Naive thymus-derived CD4-positive, alpha-beta T cell (primary cell): ENCODE data around the gene PLA2G15. TPM values are rescaled to one million over a fixed set of nuclear protein-coding genes. Genes with fewer than 3 reads are reported as not detected.

ENCODE experiments used
- ATAC-seq: fragments of 150-1000 bp; cut with Tn5 transposase; 2 replicates; pipeline ENCODE4 v1.10.0; 2021; ENCODE audit warnings: mild to moderate bottlenecking, moderate library complexity
- CTCF ChIA-PET: fragments of 350-600 bp; sonication (Branson Sonifier 250); formaldehyde crosslinking; loops from one replicate; lab custom pipeline; 2021; ENCODE audit warnings: antibody characterized with exemption; lab: Charles Lee
- POLR2A ChIA-PET: fragments of 350-600 bp; sonication (Branson Sonifier 250); formaldehyde crosslinking; loops from one replicate; lab custom pipeline; 2021; ENCODE audit warnings: antibody characterized with exemption, inconsistent platforms; lab: Charles Lee
- DNase-seq, 9 donors: peaks; one replicate each; pipeline versions ENCODE4 v3.0.0 to v3.0.0-alpha.2; 2020 to 2022; ENCODE audit warnings: mixed read lengths in 1 of 9
- H3K27ac ChIP-seq: one replicate; pipeline ENCODE4 v1.7.0; 2013; ENCODE audit warnings: mild to moderate bottlenecking, low read depth, low read length, moderate library complexity
- H3K27me3 ChIP-seq, 2 donors: one replicate each; pipeline ENCODE4 v1.7.0; 2013; ENCODE audit warnings: low read length in 2 of 2, mild to moderate bottlenecking in 2 of 2, moderate library complexity in 2 of 2; ENCODE audit not compliant: control insufficient read depth in 2 of 2, insufficient read depth in 2 of 2
- H3K36me3 ChIP-seq, 3 experiments: 1 replicate in 2 of 3; 2 replicates in 1 of 3; pipeline ENCODE4 v1.7.0; 2013; ENCODE audit warnings: low read length in 3 of 3, mild to moderate bottlenecking in 3 of 3, moderate library complexity in 1 of 3; ENCODE audit not compliant: insufficient read depth in 3 of 3, control insufficient read depth in 2 of 3
- H3K4me1 ChIP-seq, 2 donors: one replicate each; pipeline ENCODE4 v1.7.0; 2013; ENCODE audit warnings: low read length in 2 of 2, mild to moderate bottlenecking in 2 of 2, moderate library complexity in 1 of 2; ENCODE audit not compliant: control insufficient read depth in 2 of 2, insufficient read depth in 2 of 2
- H3K4me3 ChIP-seq: 2 replicates; pipeline ENCODE4 v1.7.0; 2013; ENCODE audit warnings: mild to moderate bottlenecking, low read length
- H3K9me3 ChIP-seq, 3 experiments: 1 replicate in 2 of 3; 2 replicates in 1 of 3; pipeline ENCODE4 v1.7.0; 2013; ENCODE audit warnings: low read length in 3 of 3; ENCODE audit not compliant: control insufficient read depth in 2 of 3
- H3K27ac Mint-ChIP-seq, 9 donors: one replicate each; pipeline ENCODE4 v1.8.0; 2020 to 2022; ENCODE audit warnings: mixed read lengths in 9 of 9, mild to moderate bottlenecking in 8 of 9, moderate library complexity in 5 of 9, inconsistent platforms in 2 of 9
- H3K27me3 Mint-ChIP-seq, 5 donors: one replicate each; pipeline ENCODE4 v1.8.0; 2021 to 2022; ENCODE audit warnings: mixed read lengths in 5 of 5, mild to moderate bottlenecking in 1 of 5
- H3K36me3 Mint-ChIP-seq, 5 donors: one replicate each; pipeline ENCODE4 v1.8.0; 2020 to 2022; ENCODE audit warnings: mixed read lengths in 5 of 5, mild to moderate bottlenecking in 3 of 5, inconsistent platforms in 1 of 5
- H3K4me1 Mint-ChIP-seq, 7 donors: one replicate each; pipeline ENCODE4 v1.8.0; 2020 to 2022; ENCODE audit warnings: mixed read lengths in 7 of 7, mild to moderate bottlenecking in 3 of 7, inconsistent platforms in 1 of 7
- H3K4me3 Mint-ChIP-seq, 10 donors: one replicate each; pipeline ENCODE4 v1.8.0; 2020 to 2022; ENCODE audit warnings: mild to moderate bottlenecking in 10 of 10, mixed read lengths in 10 of 10, moderate library complexity in 6 of 10, inconsistent platforms in 2 of 10
- H3K9me3 Mint-ChIP-seq, 11 donors: one replicate each; pipeline ENCODE4 v1.8.0; 2020 to 2022; ENCODE audit warnings: mixed read lengths in 11 of 11, mild to moderate bottlenecking in 4 of 11, inconsistent platforms in 1 of 11, moderate library complexity in 1 of 11
- intact Hi-C, 2 donors: fragments of 100-400 bp; cut with micrococcal nuclease; formaldehyde crosslinking; loops; one replicate each; pipeline ENCODE4 v1.15.1; 2023
- polyA plus RNA-seq, 2 donors: library from polyadenylated mRNA; unstranded; fragments of 300-500 nt; fragmentation: Illumina TruSeq; gene quantifications; one replicate each; pipeline ENCODE4 v1.2.3, GENCODE V29; 2021
- total RNA-seq, 6 experiments: library from RNA in 5 of 6; stranded (reverse) in 5 of 6; gene quantifications; 1 replicate in 5 of 6; 2 replicates in 1 of 6; pipeline ENCODE4 v1.2.3 and lab custom pipeline; 2021 to 2026

PLA2G15 gene
- total and polyA plus RNA-seq, 7 experiments from 2014 or later: 6.8 to 16.8 (median 9.9) TPM

GRCh38 chr16:68236826-68237242 is 8.3 kb upstream of the PLA2G15 start:
- H3K9me3 Mint-ChIP-seq: peaks cover 0 to 5% (median 0%) of the 10 kb centered on the region in 11 donors

GRCh38 chr16:68237243-68238028 is 7.7 kb upstream of the PLA2G15 start:
- Mint-ChIP-seq H3K27ac (peak overlapping the region; percentile 72 to 95 (median 87)), H3K36me3 (no peaks in the 10 kb centered on the region), H3K4me1 (peaks cover 23 to 45% (median 34%) of the 10 kb centered on the region in 7 donors), H3K9me3 (peaks cover 0 to 5% (median 0%) of the 10 kb centered on the region in 11 donors), H3K27me3 (peaks cover 0 to 13% (median 0%) of the 10 kb centered on the region in 5 donors), H3K4me3 (peak overlapping the region; percentile 90 to 99 (median 96))
- peak; percentile 71 to 90 (median 83) for DNase-seq
- Histone ChIP-seq H3K4me3 (peak overlapping the region; percentile 91), H3K27me3 (no peaks in the 10 kb centered on the region), H3K27ac (peak overlapping the region; percentile 67), H3K36me3 (no peaks in the 10 kb centered on the region), H3K4me1 (peaks cover 6 to 10% of the 10 kb centered on the region in 2 donors), H3K9me3 (no peaks in the 10 kb centered on the region)
- peak; percentile 88 for ATAC-seq
- POLR2A ChIA-PET: interaction anchor here (0.7 to 2.4 kb wide), 13 partner anchors 9 to 301 kb away, joined by 3 to 9 read pairs (median 3); partner anchors contain the start of genes NFATC3, PRMT7 and SLC7A6OS
- intact Hi-C loops: loop anchor here (1.0 to 10.0 kb wide), 10 partner anchors 8 to 573 kb away; partner anchors contain the start of genes PLA2G15 (in 2 of the 2), ACD (in 1 of the 2), C16orf86 (in 1 of the 2) and ENKD1 (in 1 of the 2)
- CTCF ChIA-PET: interaction anchor here (0.7 to 1.2 kb wide), 2 partner anchors 152 to 198 kb away, joined by 3 read pairs; no protein-coding TSS in a partner anchor

More at GRCh38 chr16:68236826-68237242, 8.3 kb upstream of the PLA2G15 start:
- Histone ChIP-seq H3K36me3 (no peaks in the 10 kb centered on the region), H3K27me3 (no peaks in the 10 kb centered on the region), H3K9me3 (no peaks in the 10 kb centered on the region), H3K27ac (peak overlapping the region; percentile 67), H3K4me1 (peaks cover 6 to 10% of the 10 kb centered on the region in 2 donors), H3K4me3 (peak overlapping the region; percentile 91)
- ChIA-PET CTCF (interaction anchor here (0.6 to 1.2 kb wide), 3 partner anchors 19 to 197 kb away, joined by 3 read pairs; no protein-coding TSS in a partner anchor), POLR2A (interaction anchor here (0.7 to 2.4 kb wide), 12 partner anchors 9 to 301 kb away, joined by 3 to 9 read pairs (median 4); partner anchors contain the start of genes NFATC3, PRMT7 and SLC7A6OS)
- Mint-ChIP-seq H3K4me1 (peaks cover 23 to 45% (median 34%) of the 10 kb centered on the region in 7 donors), H3K36me3 (no peaks in the 10 kb centered on the region), H3K27me3 (peaks cover 0 to 13% (median 0%) of the 10 kb centered on the region in 5 donors), H3K27ac (peak overlapping the region in 8 of 9 donors; percentile 69 to 95 (median 88)), H3K4me3 (peak overlapping the region; percentile 90 to 99 (median 96))
- ATAC-seq (no peak), DNase-seq (peak in 3 of 9 donors; percentile 27 to 30 (median 29))
- intact Hi-C loops: loop anchor here (1.0 to 10.0 kb wide), 10 partner anchors 8 to 572 kb away; partner anchors contain the start of genes PLA2G15 (in 2 of the 2), ACD (in 1 of the 2), C16orf86 (in 1 of the 2) and ENKD1 (in 1 of the 2)

- ChIA-PET POLR2A (interaction anchor here (1.2 to 2.4 kb wide), 5 partner anchors 8 to 302 kb away, joined by 3 to 6 read pairs (median 5); partner anchors contain the start of gene NFATC3), CTCF (interaction anchor here (1.6 kb wide), 2 partner anchors 24 to 88 kb away, joined by 4 to 9 read pairs; no protein-coding TSS in a partner anchor)
- H3K4me3 Mint-ChIP-seq: peak overlapping the region; percentile 90 to 99 (median 96)
- Histone ChIP-seq H3K27me3 (no peaks in the 10 kb centered on the region), H3K27ac (peak overlapping the region; percentile 67), H3K4me3 (peak overlapping the region; percentile 91), H3K4me1 (peaks cover 6 to 10% of the 10 kb centered on the region in 2 donors), H3K9me3 (no peaks in the 10 kb centered on the region), H3K36me3 (no peaks in the 10 kb centered on the region)
- H3K36me3 Mint-ChIP-seq: no peaks in the 10 kb centered on the region
- peaks cover 0 to 13% (median 0%) of the 10 kb centered on the region in 5 donors for H3K27me3 Mint-ChIP-seq
- intact Hi-C loops: loop anchor here (5.0 to 10.0 kb wide), 4 partner anchors 284 to 573 kb away; partner anchors contain the start of genes ACD (in 1 of the 2), C16orf86 (in 1 of the 2), ENKD1 (in 1 of the 2) and PARD6A (in 1 of the 2)
- ATAC-seq (peak; percentile 22), DNase-seq (no peak)
- H3K27ac Mint-ChIP-seq: peak overlapping the region; percentile 72 to 95 (median 87)
- H3K9me3 Mint-ChIP-seq: peaks cover 0 to 5% (median 0%) of the 10 kb centered on the region in 11 donors
- peaks cover 23 to 45% (median 32%) of the 10 kb centered on the region in 7 donors for H3K4me1 Mint-ChIP-seq
Observed at GRCh38 chr16:68238029-68238345, 7.2 kb upstream of the PLA2G15 start.

- Mint-ChIP-seq H3K4me3 (peak overlapping the region in 2 of 10 donors; percentile 9 to 12), H3K36me3 (peaks cover 0 to 2% (median 0%) of the 10 kb centered on the region in 5 donors), H3K4me1 (peaks cover 14 to 47% (median 36%) of the 10 kb centered on the region in 7 donors), H3K9me3 (peaks cover 0 to 2% (median 0%) of the 10 kb centered on the region in 11 donors), H3K27me3 (peaks cover 0 to 6% (median 0%) of the 10 kb centered on the region in 5 donors), H3K27ac (no peak overlapping the region)
- Histone ChIP-seq H3K36me3 (peaks cover 0 to 5% (median 0%) of the 10 kb centered on the region in 3 experiments), H3K4me3 (no peak overlapping the region), H3K27ac (no peak overlapping the region), H3K4me1 (peaks cover 13 to 20% of the 10 kb centered on the region in 2 donors), H3K9me3 (no peaks in the 10 kb centered on the region), H3K27me3 (no peaks in the 10 kb centered on the region)
- intact Hi-C loops: loop anchor here (5.0 to 10.0 kb wide), 2 partner anchors 270 to 757 kb away; partner anchors contain the start of genes AGRP (in 1 of the 2) and ATP6V0D1 (in 1 of the 2)
- ATAC-seq: no peak
- ChIA-PET POLR2A (interaction anchor here (1.0 kb wide), 1 partner anchor 12 kb away, joined by 3 read pairs; no protein-coding TSS in a partner anchor), CTCF (interaction anchor here (0.7 to 3.3 kb wide), 6 partner anchors 12 to 718 kb away, joined by 3 to 13 read pairs (median 3); no protein-coding TSS in a partner anchor)
- peak in 1 of 9 donors; percentile 5 for DNase-seq
Observed at GRCh38 chr16:68242085-68242484, 3.1 kb upstream of the PLA2G15 start.

GRCh38 chr16:68242926-68243858 is 2.0 kb upstream of the PLA2G15 start:
- H3K4me3 ChIP-seq: no peak overlapping the region
- peaks cover 13 to 20% of the 10 kb centered on the region in 2 donors for H3K4me1 ChIP-seq
- ChIA-PET CTCF (interaction anchor here (0.6 to 3.3 kb wide), 5 partner anchors 17 to 235 kb away, joined by 3 to 13 read pairs (median 3); no protein-coding TSS in a partner anchor), POLR2A (interaction anchor here (0.8 to 1.0 kb wide), 2 partner anchors 13 to 31 kb away, joined by 3 to 4 read pairs; no protein-coding TSS in a partner anchor)
- ATAC-seq (no peak), DNase-seq (peak in 1 of 9 donors; percentile 5)
- H3K27me3 Mint-ChIP-seq: peaks cover 0 to 2% (median 0%) of the 10 kb centered on the region in 5 donors
- H3K4me1 Mint-ChIP-seq: peaks cover 8 to 48% (median 34%) of the 10 kb centered on the region in 7 donors
- no peak overlapping the region for H3K27ac ChIP-seq
- H3K4me3 Mint-ChIP-seq: peak overlapping the region in 8 of 10 donors; percentile 21 to 98 (median 72)
- no peaks in the 10 kb centered on the region for H3K27me3 ChIP-seq
- intact Hi-C loops: loop anchor here (5.0 to 10.0 kb wide), 2 partner anchors 269 to 758 kb away; partner anchors contain the start of genes AGRP (in 1 of the 2) and ATP6V0D1 (in 1 of the 2)
- H3K36me3 Mint-ChIP-seq: peaks cover 0 to 2% (median 0%) of the 10 kb centered on the region in 5 donors
- peaks cover 0 to 5% (median 0%) of the 10 kb centered on the region in 3 experiments for H3K36me3 ChIP-seq
- peaks cover 0 to 2% (median 0%) of the 10 kb centered on the region in 11 donors for H3K9me3 Mint-ChIP-seq
- no peak overlapping the region for H3K27ac Mint-ChIP-seq
- no peaks in the 10 kb centered on the region for H3K9me3 ChIP-seq
